NCI-H1092 treated with DMSO at 0.1 percent for 48 hours (cell line): ENCODE results near the gene SLC8A2.

Experiments
- DNase-seq: peaks from one replicate; lab custom pipeline; 2025; lab: John Stamatoyannopoulos, UW

Gene SLC8A2, protein sequence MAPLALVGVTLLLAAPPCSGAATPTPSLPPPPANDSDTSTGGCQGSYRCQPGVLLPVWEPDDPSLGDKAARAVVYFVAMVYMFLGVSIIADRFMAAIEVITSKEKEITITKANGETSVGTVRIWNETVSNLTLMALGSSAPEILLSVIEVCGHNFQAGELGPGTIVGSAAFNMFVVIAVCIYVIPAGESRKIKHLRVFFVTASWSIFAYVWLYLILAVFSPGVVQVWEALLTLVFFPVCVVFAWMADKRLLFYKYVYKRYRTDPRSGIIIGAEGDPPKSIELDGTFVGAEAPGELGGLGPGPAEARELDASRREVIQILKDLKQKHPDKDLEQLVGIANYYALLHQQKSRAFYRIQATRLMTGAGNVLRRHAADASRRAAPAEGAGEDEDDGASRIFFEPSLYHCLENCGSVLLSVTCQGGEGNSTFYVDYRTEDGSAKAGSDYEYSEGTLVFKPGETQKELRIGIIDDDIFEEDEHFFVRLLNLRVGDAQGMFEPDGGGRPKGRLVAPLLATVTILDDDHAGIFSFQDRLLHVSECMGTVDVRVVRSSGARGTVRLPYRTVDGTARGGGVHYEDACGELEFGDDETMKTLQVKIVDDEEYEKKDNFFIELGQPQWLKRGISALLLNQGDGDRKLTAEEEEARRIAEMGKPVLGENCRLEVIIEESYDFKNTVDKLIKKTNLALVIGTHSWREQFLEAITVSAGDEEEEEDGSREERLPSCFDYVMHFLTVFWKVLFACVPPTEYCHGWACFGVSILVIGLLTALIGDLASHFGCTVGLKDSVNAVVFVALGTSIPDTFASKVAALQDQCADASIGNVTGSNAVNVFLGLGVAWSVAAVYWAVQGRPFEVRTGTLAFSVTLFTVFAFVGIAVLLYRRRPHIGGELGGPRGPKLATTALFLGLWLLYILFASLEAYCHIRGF

DNA sequence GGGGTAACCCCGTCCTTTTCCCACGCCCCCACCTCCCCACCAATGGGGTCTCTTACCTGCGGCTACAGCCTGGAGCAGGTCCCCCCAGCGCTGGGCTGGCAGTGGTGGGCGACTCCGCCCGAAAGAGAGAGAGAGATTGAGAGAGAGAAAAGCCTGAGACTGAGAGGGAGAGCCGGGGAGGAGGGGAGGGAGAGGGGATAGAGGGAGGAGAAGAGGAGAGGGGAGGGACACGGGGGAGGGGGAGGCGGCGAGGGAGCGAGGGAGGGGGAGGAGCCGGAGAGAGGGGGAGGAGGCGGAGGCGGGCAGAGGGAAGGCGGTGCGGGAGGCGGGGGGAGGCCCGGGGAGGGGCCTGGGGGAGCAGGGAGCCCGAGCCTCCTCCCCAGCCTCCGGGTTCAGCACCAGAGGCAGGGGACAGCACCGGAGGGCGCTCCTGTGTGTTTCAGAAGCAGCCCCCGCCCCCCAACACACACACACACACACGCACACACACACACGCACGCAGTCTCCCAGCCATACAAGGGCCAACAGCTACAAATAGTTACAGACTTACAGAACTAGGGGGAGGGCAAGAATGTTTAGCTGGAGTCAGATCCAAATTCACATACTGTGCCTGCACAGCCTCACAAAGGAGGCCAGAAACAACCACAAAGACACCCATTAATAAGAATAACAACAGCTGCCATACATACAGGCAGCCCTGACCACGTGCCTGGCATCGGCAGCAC lies at the start of gene SLC8A2:
SLC8A2 (minus strand) TSS at position 161 of the 725 bp plus-strand sequence. CDS start 5,490 bp downstream, outside the sequence.
- DNase-seq = peak; percentile 32

GRCh38 chr19:47520839-47521238 lies 49.1 kb upstream of the SLC8A2 start:
- no peak for DNase-seq

- no peak for DNase-seq
Observed at GRCh38 chr19:47520343-47520806, 48.7 kb upstream of the SLC8A2 start.

DNA sequence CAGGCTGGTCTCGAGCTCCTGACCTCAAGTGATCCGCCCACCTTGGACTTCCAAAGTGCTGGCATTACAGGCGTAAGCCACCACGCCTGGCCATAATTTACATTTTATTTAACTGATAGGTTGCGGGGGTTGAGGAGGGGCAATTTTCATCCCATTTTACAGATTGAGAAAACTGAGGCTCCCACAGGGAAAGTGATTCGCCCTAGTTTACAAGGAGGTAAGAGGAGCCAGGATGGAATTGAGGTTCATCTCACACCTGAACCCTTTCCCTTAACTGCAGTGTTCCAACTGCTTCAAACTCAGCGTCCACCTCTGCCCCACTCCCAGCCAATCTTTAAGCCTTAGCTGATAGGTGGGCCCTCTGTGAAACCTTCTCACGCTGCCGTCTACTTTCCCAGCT lies 47.2 kb upstream of the SLC8A2 start:
- no peak for DNase-seq

GRCh38 chr19:47518139-47518538 lies 46.4 kb upstream of the SLC8A2 start:
- no peak for DNase-seq

- DNase-seq = peak; percentile 100
Observed at GRCh38 chr19:47514869-47515588, 43.3 kb upstream of the SLC8A2 start, which contains the start of gene NAPA. Gene NAPA (minus strand): TSS chr19:47515063. CDS start chr19:47514940, 123 bp downstream.

DNA sequence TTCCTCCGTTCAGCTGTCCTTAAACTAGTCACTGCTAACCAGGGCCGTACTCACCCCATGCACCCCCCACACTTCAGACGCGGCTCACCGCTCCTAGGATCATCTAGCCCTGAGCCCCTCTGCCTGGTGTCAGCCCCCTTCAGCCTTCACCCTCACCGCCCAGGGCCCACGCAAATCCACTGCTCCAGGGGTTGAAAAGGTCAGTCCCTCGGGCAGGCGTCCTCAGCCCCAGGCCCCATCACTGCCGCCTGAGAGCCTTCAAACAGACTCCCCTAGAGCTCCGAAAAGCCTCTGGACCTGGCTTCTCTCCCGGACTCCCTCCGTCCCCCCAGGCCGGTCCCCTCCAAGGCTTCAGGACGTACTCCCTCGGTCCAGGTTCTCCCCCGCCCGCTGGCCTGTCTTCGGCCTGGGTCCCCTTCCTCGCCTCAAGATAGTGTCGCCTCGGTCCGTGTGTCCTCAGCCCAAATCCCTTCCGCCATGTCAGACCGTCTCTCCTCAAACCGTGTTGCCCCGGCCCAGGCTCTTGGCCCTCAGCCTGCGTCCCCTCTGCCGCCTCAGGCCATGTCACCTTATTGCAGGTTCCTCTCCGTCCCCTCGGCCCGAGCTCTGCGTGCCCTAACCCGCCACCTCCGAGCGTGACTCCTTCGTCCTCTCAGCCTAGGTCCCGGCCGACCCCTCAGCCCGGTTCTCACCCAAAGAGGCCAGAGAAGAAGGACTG lies 42.6 kb upstream of the SLC8A2 start:
- DNase-seq = no peak

DNA sequence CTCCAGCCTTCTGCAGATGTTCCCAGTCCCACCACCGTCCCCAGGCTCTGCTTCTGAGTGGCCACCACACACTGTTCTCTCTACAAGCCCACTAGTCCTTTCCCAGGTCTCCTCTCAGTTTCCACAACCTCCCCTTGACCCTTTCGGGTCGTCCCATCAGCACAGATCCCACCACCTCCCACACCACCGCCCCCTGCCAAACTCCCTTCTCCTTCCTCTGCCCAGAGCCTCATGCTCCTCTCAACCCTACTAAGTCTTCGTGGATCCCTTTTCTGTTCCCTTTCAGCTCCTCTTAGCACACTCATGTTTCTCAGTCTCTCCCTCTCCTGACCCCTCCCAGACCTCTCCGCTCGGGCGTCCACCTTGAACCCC lies 41.2 kb upstream of the SLC8A2 start:
- no peak for DNase-seq

GRCh38 chr19:47512183-47512947 lies 40.7 kb upstream of the SLC8A2 start:
- DNase-seq = no peak

- no peak for DNase-seq
Observed at GRCh38 chr19:47511681-47512080, 40.0 kb upstream of the SLC8A2 start.

- DNase-seq = no peak
Observed at GRCh38 chr19:47511128-47511517, 39.4 kb upstream of the SLC8A2 start.

DNA sequence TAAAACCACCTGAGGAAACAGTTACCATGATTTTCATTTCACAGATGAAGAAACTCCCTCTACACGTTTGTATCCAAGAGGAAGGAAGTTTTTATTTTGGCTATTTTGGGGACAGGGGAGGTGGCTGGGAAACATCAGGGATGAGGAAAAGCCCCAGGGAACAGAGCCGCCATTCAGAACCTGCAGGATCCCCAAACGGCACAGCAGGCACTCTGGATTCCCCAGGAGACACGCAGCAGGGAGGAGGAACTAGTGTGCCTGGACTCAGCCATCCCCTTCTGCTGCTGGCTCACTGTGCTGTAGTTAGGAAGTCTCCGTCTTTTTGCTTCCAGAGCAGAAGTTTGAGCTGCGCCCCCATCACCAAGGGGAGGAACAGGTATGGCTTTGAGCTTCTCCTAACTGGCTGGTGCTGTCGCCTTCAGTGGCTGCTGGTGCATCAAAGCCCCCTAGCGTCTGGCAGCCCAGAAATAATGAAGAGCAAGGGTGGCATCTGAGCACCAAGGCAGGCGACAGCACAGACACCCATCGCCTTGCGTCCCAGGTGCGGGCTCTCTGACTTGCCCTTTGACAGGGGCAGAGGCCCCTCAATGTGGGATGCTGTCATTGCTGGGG lies 38.9 kb upstream of the SLC8A2 start:
- no peak for DNase-seq

- no peak for DNase-seq
Observed at GRCh38 chr19:47509973-47510372, 38.3 kb upstream of the SLC8A2 start.

GRCh38 chr19:47509170-47509847 lies 37.6 kb upstream of the SLC8A2 start:
- no peak for DNase-seq

- DNase-seq = no peak
Observed at GRCh38 chr19:47508721-47509120, 37.0 kb upstream of the SLC8A2 start.

DNA sequence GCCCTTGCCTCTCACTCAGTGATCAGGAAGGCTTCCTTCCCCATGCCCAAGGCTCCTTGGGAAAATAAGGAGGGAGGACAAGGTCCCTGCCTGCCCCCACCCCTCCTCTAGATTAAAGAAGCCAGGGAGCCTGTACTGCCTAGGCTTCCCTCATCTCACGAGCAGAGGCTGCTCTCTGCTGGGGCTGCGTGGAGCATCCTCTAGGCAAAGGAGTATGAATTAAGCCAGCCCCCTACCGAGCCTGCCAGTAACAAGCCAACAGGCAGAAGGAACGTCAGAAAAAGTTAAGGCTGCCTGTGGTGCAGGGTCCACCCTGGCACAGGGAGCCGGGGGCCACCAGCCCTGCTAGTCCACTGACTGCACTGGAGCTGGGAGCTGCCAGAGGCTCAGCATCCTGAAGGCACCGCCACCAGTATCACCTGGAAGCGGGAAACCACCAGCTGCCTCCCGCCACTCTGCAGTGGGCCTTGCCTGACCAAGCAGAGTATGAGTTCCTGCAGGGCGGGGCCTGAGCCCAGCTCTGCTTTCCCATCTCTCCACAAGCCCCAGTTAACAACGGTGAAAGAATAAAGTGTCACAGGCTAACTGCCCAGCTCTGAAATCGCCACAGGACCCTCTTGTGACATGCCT lies 36.3 kb upstream of the SLC8A2 start:
- DNase-seq = no peak

DNA sequence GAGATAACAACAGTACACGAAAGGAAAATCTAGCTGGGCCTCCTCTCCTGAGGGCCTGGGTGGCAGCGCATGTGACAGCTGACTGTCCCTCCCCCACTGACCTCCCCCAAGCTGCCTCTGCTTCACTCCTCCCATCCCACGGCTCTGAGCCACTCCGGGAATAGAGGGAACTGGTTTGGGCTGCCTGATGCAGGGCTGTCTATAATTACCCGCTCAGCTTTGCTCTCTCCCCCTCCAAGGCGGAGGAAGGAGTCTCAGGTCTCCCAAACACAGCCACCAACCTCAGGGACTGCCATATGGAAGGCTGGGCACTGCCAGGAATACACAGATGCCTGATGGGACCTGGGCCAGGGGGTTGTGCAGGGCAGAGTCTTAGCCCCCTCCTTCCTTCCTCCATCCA lies 35.3 kb upstream of the SLC8A2 start:
- DNase-seq = no peak

DNA sequence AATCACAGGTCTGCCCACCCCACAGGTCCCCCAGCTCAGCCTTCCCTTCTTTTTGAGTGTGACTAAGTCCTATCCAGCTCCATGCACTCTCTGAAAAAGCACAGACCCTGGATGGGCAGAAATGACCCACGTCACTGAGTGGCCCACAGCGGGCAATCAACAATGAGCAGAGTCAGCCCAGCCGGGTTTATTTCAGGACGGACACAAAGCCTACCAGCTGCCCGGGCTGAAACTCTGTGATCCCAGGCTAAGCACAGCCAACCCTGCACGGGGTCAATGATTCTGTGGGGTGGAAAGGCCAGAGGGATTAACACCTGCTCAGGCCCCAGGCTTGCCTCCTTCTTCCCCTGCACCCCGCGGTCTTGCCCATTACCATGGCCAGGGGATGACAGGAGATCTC lies 34.8 kb upstream of the SLC8A2 start:
- no peak for DNase-seq

GRCh38 chr19:47505506-47505905 lies 33.8 kb upstream of the SLC8A2 start:
- no peak for DNase-seq
